NCI-H748 treated with DMSO at 0.1 percent for 48 hours (cell line): ENCODE data around the gene RNF224.
A peak's percentile ranks its signal among the peaks of the same experiment; 100 is the strongest.

ENCODE experiments used
- DNase-seq: peaks from one replicate; lab custom pipeline; 2025; lab: John Stamatoyannopoulos, UW

Gene RNF224

DNA sequence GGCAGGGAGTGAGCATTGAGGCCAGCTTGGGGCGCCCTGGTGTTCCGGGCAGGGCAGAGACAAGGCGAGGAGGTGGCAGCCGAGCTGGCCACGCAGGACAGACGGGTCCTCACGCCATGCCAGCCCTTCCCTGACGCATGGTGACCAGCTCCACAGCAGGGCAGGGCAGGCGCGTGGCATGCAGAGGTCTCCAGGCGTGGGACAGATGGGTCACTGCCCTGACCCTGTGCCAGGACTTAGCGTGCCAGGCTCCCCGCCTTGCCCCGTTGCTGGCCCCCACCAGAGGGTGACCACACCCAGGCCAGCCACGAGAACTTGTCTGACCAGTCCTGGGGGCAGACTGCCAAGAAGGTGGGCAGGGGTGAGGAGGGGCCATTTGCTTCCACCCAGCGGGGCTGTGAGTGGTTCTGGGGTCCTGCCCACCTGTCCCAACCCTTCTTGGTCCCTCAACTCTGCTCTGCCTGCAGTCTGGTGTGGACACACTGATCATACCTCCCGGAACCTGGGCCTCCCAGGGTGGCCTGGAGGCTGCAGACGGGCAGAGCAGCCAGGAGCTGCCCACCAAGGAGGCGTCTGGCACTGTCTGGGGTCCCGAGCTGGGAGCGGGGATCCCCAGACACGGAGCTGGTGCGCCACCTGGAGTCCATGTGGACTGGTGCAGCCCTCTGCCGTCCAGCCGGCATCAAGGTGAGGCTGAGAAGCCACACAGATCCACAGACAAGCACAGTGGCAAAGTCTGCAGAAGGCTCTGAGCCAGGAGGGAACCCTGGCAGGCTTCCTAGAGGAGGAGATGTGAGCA is at the start of gene RNF224:
Gene RNF224, plus strand, starts transcription at position 449 of the 799 bp plus-strand sequence. CDS start 834 bp downstream, outside the sequence.
- DNase-seq, result peak; percentile 31

GRCh38 chr9:137178201-137178938 is 48.9 kb upstream of the RNF224 start:
- no peak for DNase-seq

- no peak for DNase-seq
Measured at GRCh38 chr9:137178939-137179630, 48.2 kb upstream of the RNF224 start.

GRCh38 chr9:137179761-137180160 is 47.5 kb upstream of the RNF224 start:
- DNase-seq, result no peak

DNA sequence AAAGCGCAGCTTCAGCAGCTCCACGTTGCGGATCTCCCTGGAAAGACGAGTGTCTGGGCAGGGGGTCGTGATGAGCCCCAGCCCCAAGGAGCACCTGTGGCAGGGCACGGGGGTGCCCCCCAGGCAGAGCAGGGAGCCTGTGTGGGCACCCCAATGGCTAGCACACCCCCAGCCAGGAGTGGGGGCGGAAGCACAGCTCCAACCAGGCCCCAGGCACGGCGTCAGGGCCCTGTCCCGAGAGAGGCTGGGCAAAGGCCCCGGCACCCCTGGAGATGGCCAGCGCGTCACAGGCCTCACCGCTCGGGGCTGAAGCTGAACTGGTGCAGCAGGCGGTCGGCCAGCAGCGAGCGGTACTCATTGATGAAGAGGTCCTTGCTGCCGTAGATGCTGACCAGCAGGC is 46.8 kb upstream of the RNF224 start:
- DNase-seq, result no peak

DNA sequence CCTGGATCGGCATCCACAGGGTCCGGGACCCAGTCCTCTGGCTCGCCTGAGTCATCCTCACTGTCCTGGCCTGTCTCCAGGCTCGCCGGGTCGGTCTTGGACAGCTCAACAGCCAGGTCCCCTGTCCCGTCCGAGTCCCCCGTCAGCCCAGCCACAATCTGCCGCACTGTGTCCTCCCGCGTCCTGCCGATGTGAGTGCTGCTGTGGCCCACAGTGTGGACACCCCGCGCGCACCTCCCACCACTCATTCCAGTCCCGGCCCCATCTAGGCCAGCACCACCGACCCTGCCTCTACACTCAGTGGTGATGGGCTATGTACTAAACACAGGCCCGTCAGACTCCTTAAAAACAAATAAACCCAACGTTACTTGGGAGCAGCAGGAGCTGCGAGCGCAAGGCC is 45.6 kb upstream of the RNF224 start:
- DNase-seq, result no peak

GRCh38 chr9:137182836-137183235 is 44.5 kb upstream of the RNF224 start:
- DNase-seq, result no peak

GRCh38 chr9:137183980-137184595 is 43.2 kb upstream of the RNF224 start:
- DNase-seq, result no peak

- no peak for DNase-seq
Measured at GRCh38 chr9:137184881-137185660, 42.2 kb upstream of the RNF224 start.

- no peak for DNase-seq
Measured at GRCh38 chr9:137185921-137186320, 41.4 kb upstream of the RNF224 start.

- DNase-seq, result no peak
Measured at GRCh38 chr9:137186385-137186784, 40.9 kb upstream of the RNF224 start.

DNA sequence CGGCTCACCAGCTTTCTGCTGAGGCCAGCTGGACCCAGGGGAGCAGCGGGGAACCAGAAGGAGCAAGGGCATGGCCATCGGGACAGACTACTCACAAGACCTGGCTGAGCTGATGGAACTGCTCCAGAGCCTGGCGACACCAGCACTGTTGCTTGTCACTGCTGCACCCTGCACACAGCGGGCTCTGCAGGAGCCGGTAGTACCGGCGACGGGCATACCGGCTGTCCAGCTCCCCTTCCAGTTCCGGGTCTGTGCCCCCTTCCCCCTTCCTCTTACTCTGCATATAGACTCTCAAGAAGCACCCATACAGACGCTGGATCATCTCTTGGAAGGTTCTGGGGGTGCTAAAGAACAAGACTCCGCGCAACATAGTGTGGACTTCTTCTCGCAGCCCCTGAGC is 39.9 kb upstream of the RNF224 start:
- DNase-seq, result no peak

- no peak for DNase-seq
Measured at GRCh38 chr9:137188086-137188489, 39.2 kb upstream of the RNF224 start.

DNA sequence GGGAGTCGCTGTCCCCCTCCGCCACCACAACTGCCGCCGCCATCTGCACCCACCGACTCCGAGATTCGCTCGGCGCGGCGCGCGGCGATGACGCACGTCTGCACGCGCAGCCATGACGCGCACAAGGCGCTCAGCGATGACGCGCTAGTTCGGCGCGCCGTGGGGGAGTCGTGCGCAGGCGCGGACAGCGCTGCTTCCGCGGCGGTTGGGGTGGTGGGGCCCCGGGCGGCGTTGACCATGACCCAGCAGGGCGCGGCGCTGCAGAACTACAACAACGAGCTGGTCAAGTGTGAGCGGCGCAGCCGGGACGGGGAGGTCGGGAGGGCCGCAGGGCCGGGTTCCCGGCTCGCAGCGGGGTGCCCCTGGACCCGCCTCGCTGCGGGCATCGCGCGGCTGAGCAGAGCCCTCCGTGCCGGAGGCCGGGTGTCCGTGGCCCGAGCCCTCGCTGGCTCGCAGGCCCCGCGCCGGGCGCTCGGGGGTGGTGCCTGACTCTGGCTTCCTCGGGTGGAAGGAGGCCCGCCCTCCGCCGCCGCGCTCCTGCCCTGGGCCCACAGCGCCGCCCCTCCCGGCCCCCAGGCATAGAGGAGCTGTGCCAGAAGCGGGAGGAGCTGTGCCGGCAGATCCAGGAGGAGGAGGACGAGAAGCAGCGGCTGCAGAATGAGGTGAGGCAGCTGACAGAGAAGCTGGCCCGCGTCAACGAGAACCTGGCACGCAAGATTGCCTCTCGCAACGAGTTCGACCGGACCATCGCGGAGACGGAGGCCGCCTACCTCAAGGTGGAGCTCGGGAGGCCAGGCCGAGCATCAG is 38.6 kb upstream of the RNF224 start, which contains the start of the genes ANAPC2 and SSNA1:
Gene ANAPC2, minus strand, starts transcription at position 71 of the 807 bp plus-strand sequence. Its CDS starts 28 bp downstream, at position 43.
Gene SSNA1, plus strand, starts transcription at position 187 of the 807 bp plus-strand sequence. Its CDS starts 51 bp downstream, at position 238.
- DNase-seq, result peak; percentile 87

GRCh38 chr9:137189297-137190295 is 37.7 kb upstream of the RNF224 start:
- no peak for DNase-seq

DNA sequence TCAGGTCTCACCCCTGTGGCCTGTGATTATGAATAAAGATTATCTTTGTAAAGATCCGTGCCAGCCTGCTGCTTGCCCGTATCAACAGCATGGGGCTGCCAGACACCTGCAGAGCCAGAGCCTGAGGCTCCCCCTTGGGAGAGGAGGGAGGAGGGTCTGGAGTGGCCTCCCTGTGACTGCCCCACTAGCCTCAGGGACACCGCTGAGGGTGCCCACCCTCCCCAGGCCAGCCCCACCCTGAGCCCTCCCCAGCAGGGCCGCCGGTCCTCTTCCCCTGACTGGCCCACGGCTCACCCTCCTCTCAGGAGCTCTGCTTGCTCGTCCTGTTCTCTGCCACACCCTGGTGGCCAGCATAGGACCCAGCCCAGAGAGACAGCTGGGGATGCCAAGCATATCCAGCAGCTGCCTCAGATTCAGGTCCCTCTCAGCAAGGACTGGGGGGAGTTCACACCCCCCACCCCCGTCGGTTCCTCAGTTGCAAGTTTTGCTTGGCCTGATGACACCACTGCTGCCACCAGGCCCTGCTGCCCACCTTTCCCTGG is 36.9 kb upstream of the RNF224 start:
- DNase-seq, result no peak

GRCh38 chr9:137191245-137191644 is 36.1 kb upstream of the RNF224 start:
- no peak for DNase-seq

- no peak for DNase-seq
Measured at GRCh38 chr9:137191691-137192447, 35.4 kb upstream of the RNF224 start.
